Heart left ventricle (tissue), 13 donors: ENCODE data around the gene GSG1L.

ENCODE experiments used
- POLR2A ChIP-seq, 2 donors: fragments of 450-650 bp; IDR thresholded peaks; one replicate each; pipeline ENCODE4 v1.6.1; 2017; ENCODE audit warnings: antibody characterized with exemption in 2 of 2, mild to moderate bottlenecking in 2 of 2, moderate library complexity in 2 of 2
- TF ChIP-seq, protein P1 (sequence below), 12 donors: fragments of 200-600 bp; sonication (generic) in 4 of 12; IDR thresholded peaks; one replicate each; pipeline versions ENCODE4 v1.5.0 to v1.8.0; 2018 to 2022; ENCODE audit warnings: antibody characterized with exemption in 12 of 12, mild to moderate bottlenecking in 5 of 12
- donor health status: ischemic (EF 13 %, LVEDD 7.1; RV severe dilation, severe dysfunction).
- donor health status: DM: no; HTN: yes; CAD: no.
- donor health status: DM: no; HTN: no; CAD: no.
- donor health status: ischemic (EF 25% LVEDD 6.9; RV normal size, moderate dysfunction).
- donor health status: ischemic (EF 25% LVEDD 5.7; RV mildly dilated, moderate dysfunction).
- donor health status: ischemic (EF 35%, LVEDD 5.7; RV mildly dilated, moderate dysfunction).
- donor health status: nonischemic (EF 11% LVEDD 7.7; RV severe dilation, severe dysfunction).
- donor health status: DM: yes; HTN: yes; CAD: no.
- donor health status: PGD.
- donor health status: ischemic (EF 29% LVEDD 5.4; RV normal size, mild dysfunction).
- donor health status: nonischemic (EF 23%, LVEDD 6.1; RV moderate dilation, normal function).

DNA sequence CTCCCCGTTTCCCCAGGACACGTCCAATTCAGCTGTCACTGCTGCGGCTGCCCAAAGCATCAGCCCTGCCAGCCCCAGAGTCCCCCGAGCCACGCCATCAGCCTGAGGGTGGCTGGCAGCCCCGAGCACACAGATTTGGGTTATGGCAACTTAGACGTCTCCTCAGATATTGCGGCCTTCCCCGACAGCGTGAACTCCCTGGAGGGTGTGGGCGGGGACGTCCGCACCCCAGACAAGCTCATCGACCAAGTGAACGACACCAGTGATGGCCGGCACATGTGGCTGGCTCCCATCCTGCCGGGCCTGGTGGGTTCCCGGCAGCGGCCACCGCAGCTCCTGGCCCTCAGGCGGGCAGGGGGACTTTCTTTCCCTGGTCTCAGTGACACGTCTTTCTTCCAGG is 288.7 kb downstream of the GSG1L start:
- no peak for TF ChIP-seq POLR2A (IDR thresholded peaks at IDR 0.05)
- TF ChIP-seq, protein P1, sequence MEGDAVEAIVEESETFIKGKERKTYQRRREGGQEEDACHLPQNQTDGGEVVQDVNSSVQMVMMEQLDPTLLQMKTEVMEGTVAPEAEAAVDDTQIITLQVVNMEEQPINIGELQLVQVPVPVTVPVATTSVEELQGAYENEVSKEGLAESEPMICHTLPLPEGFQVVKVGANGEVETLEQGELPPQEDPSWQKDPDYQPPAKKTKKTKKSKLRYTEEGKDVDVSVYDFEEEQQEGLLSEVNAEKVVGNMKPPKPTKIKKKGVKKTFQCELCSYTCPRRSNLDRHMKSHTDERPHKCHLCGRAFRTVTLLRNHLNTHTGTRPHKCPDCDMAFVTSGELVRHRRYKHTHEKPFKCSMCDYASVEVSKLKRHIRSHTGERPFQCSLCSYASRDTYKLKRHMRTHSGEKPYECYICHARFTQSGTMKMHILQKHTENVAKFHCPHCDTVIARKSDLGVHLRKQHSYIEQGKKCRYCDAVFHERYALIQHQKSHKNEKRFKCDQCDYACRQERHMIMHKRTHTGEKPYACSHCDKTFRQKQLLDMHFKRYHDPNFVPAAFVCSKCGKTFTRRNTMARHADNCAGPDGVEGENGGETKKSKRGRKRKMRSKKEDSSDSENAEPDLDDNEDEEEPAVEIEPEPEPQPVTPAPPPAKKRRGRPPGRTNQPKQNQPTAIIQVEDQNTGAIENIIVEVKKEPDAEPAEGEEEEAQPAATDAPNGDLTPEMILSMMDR (IDR thresholded peaks at IDR 0.05) = no peak
